NCI-H2171 treated with DMSO at 0.1 percent for 48 hours (cell line): ENCODE measurements around the gene BICRAL.
A peak's percentile ranks its signal among the peaks of the same experiment; 100 is the strongest.
"Not testable (repeated sequence)": the region's sequence is repeated elsewhere in the genome, so short reads cannot be mapped to it uniquely, and the experiment has no call there.

Experiments
- DNase-seq: peaks from one replicate; lab custom pipeline; 2025; lab: John Stamatoyannopoulos, UW

BICRAL gene

GRCh38 chr6:42764911-42765648 lies 16.8 kb upstream of the BICRAL start:
- no peak for DNase-seq

GRCh38 chr6:42766163-42766670 lies 15.6 kb upstream of the BICRAL start:
- no peak for DNase-seq

DNA sequence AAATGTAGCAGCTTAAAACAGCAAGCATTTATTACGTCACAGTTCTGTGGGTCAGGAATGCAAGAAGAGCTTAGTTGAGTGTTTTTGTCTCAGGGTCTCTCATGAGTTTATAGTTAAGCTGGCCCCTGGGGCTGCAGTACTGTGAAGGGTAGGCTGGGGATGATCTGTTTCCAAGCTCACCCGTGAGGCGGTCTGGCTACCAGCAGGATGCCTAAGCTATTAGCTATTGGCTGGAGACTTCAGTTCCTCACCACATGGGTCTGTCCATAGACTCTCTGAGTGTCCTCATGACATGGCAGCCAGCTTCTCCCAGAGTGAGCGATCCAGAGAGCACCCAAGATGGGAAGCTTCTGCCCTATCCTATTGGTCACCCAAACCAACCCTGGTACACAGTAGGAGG lies 12.8 kb upstream of the BICRAL start:
- no peak for DNase-seq

GRCh38 chr6:42769836-42770235 lies 12.0 kb upstream of the BICRAL start:
- no peak for DNase-seq

DNA sequence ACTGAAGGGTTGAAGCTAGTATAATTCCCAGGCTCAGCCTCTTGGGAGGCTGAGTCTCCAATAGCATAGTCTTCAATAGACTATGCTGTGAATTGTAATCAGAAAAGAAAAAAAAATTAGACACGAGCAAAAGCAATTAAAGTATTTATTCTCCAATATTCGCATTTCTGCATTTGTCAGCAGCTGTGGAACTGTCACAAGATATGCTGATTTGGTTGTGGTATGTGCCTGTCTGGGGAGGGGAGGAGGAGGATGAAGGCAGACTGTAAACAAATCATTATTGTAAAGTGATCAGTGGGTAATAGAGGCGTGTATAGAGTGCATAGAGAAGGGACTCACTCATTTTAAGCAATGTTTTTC lies 10.1 kb upstream of the BICRAL start:
- no peak for DNase-seq

DNA sequence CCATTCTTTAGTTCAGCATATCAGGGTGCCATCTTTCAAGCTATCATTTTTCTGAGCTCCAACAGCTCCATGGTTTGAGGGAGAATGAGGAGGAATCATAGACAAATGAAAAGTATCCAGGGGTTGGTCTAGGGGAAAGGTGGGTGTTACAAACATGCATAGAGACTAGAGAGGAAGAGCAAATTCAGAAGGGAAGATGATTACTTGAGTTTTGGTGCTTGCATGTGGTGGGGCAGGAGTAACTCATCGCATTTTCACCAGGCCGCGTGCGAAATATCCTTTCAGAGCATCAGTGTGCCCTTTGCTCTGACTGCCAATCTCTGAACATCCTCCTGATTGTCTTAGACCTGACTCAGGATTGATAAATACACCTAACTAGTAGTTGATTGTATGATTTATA lies 7.7 kb upstream of the BICRAL start:
- DNase-seq = no peak

GRCh38 chr6:42774821-42775487 lies 6.9 kb upstream of the BICRAL start:
- not testable (repeated sequence) for DNase-seq

GRCh38 chr6:42777126-42777822 lies 4.6 kb upstream of the BICRAL start:
- DNase-seq = no peak

GRCh38 chr6:42778122-42778521 lies 3.7 kb upstream of the BICRAL start:
- DNase-seq = no peak

DNA sequence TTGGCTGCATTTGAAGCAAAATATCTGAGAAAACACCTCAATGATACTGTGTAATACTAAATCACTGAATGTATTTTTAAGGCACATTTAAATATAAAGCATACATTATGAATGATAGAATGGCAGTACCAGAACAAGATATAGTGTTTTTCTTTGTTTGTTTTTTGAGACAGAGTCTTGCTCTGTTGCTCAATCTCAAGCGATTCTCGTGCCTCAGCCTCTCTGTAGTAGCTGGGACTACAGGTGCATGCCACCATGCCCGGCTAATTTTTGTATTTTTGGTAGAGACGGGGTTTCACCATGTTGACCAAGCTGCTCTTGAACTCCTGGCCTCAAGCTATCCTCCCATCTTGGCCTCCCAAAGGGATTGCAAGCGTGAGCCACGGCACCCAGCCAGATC lies 2.3 kb upstream of the BICRAL start:
- DNase-seq = no peak

DNA sequence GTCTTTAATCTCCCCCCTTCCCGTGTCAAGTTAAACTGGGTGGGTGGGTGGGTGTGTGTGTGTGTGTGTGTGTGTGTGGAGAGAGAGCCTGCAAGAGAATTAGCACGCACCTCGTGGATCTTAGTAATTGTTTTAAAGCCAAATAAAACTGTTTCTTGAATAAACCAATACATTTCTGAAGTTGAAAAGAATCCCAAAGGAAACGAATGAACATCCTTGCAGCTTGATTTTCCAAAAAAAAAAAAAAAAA lies 381 bp upstream of the BICRAL start:
- no peak for DNase-seq

DNA sequence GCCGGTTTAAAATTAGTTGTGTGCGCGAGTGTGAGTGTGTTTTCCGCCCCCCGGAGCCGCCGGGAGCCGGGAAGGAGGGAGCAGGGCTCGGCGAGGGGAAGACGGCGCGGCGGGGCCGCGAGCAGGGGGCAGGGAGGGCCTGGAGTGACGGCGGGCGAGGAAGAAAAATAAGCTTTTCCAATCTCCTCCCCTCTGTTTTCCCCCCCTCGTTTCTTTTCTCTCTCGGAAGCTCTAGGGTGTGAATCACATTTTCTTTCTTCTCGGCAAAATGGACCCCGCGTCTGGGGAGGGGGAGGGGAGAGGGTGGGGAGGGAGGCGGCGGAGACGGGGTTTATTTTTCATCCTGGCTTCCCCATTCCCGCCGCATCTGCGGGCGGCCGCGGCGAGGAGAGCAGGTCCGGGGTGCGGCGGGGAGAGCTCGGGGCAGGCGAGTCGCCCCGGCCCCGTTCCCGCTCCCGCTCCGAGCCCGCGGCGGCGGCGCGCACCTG lies 881 bp downstream of the BICRAL start:
- peak; percentile 83 for DNase-seq

DNA sequence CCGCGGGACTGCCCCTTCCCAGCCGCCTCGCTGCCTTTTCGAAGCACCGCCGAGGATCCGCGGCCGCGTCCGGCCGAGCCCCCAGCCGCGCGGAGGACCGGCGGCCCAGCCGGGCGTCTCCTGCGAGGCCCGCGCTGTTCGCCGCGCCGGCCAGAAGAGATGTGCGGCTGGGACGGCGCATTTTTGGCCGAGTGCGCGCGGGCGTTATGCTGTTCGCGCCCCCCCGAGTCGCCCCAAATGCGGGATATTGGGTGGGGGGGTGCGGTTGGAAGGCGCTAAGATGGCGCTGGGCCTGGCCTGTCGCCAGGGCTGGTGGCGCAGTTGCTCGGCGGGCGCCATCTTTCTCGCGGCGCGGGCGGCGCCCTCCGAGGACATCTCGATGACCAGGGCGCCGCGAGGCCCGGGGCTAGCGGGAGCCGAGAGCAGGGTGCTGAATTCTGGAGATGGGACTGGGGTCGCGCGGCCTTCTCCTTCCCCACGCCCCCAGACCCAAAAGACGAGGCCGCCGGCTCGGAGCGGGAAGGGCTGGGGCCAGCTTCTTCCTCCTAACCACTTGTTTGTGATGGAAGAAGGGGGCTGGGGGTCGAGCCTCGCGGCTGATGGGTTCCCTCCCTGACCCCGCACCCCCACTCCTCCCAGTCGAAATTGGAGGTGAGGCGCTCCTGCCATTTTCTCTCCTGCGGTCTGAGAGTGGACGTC lies 1.5 kb downstream of the BICRAL start:
- peak; percentile 67 for DNase-seq

DNA sequence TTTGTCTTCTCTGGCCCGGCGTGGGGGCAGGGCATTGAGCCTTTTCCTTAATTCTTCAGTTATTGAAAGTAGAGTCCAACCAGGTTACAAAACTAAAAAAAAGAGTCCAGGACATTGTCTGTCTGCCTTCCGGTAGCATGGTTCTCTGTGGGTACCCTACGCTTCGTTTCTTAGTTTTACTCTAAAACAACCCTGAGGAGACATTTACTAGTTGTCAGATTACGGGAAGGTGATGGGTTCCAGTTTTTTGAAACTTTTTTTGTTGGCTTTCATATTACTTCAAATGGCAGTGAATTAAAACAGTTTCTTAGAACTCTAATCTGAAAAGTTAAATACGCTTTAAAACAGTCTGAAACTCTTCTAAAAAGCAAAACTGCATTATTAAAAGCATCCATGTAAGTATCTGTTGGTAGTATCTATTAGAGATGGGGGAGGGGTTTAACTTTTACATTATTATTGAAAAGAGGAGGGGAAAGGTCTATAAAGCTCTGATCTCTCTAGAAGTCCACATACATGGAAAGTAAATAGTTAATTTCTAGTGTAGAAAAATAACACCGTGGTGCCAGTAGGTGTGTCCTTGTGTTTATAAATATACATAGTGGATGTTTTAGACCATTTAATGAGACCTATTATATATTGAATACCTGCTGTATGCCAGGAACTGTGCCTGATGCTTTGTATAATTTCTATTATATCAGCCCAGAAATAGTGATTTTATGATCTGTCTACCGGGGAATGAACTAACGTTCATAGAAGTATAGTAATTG lies 2.2 kb downstream of the BICRAL start:
- DNase-seq = peak; percentile 31

DNA sequence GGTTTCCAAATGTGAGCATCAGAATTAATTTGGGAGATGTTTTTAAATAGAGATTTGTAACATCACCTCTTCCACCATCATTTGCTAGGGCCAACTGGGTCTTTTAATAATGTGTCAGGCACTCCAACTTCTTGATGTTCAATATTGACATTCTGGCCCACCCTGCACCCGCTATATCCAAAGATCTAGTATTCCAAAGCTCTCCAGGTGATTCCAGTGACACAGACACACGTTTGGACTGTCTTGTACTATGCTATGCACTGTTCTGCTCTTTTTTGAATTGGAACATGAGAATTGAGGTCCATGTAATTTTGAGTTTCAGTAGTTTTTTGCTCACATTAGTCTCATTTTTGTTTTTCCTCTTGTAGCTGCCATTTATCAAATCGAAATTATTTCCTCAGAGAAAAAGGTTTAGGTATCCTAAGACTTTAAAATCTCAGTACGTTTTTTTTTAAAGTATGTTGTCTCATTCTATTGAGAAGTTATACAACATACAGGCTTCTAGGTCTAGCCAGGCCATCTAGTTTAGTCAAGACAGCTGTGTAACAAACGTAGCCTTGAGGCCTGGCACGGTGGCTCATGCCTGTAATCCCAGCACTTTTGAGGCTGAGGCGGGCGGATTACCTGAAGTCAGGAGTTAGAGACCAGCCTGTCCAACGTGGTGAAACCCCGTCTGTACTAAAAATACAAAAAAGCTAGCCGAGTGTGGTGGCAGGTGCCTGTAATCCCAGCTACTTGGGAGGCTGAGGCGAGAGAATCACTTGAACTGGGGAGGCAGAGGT lies 3.1 kb downstream of the BICRAL start:
- no peak for DNase-seq

GRCh38 chr6:42786525-42786985 lies 4.7 kb downstream of the BICRAL start:
- no peak for DNase-seq

DNA sequence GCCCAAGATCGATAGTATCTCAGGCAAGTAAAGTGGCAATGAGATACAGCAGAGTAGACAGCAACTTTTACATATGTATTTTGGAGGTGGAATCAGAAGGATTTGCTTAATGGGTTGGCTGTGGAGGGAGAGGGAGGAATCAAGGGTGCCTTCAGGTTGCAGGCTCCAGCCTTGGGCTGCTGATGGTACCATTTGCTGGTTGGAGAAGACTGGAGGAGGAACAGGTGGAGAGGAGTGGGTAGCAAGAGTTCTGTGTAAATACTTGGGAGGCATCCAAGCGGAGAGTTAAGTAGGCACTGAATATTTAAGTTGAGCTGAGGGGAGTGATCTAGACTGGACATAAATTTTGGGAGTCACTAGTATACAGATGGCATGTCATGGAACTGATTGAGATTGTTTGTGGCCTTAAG lies 5.2 kb downstream of the BICRAL start:
- DNase-seq = peak; percentile 24

GRCh38 chr6:42788671-42789070 lies 6.8 kb downstream of the BICRAL start:
- no peak for DNase-seq

DNA sequence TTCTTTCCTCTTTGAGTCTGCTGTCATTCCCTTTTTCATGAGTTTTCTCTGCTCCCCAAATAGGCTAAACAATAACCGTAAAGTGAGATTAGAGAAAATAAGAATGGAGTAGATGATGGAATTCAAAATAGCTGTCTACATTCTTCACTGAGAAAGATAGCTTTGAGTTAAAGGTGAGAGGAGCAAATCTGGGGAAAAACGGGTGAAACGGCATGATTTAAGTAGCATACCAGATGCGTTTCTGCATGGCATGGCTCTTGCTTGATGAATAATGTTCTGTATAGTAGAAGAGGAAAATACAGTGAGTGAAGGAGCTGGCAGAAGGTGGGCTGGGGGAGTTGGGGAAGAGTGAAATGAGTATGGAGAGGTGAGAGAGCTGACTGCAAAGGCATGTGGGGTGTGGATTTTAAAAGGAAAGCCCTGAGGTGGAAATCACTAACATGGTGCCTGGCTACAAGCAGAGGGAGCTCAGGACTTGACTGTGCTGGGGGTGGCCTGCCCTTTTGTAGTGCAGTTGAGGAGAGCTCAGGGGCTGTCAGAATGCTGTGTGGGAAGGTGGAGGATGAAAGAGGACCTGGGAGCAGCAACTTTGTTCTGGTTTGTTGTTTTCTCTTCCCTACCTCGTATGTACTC lies 8.8 kb downstream of the BICRAL start:
- DNase-seq = no peak

- no peak for DNase-seq
Measured at GRCh38 chr6:42791706-42792320, 10.0 kb downstream of the BICRAL start.
